Brain pericyte (primary cell): ENCODE results near the gene ZNF425.
A peak's percentile ranks its signal among the peaks of the same experiment; 100 is the strongest.
"Not testable (repeated sequence)": the region's sequence is repeated elsewhere in the genome, so short reads cannot be mapped to it uniquely, and the experiment has no call there.

Experiments
- DNase-seq: peaks from one replicate; pipeline ENCODE4 v3.0.0-alpha.2; 2012; ENCODE audit warnings: low read depth, low spot score

Gene ZNF425

GRCh38 chr7:149125863-149126661 is at the start of gene ZNF425:
Gene ZNF425 (minus strand): TSS chr7:149126324. CDS start chr7:149126213, 111 bp downstream.
- DNase-seq = peak; percentile 77

GRCh38 chr7:149175150-149175549 is 49.0 kb upstream of the ZNF425 start:
- DNase-seq = no peak

GRCh38 chr7:149172534-149172920 is 46.4 kb upstream of the ZNF425 start:
- DNase-seq = no peak

- DNase-seq = no peak
Observed at GRCh38 chr7:149171892-149172533, 45.9 kb upstream of the ZNF425 start.

- no peak for DNase-seq
Observed at GRCh38 chr7:149166630-149167352, 40.7 kb upstream of the ZNF425 start.

- no peak for DNase-seq
Observed at GRCh38 chr7:149166142-149166541, 40.0 kb upstream of the ZNF425 start.

- DNase-seq = no peak
Observed at GRCh38 chr7:149161241-149161848, 35.2 kb upstream of the ZNF425 start.

GRCh38 chr7:149156898-149157297 is 30.8 kb upstream of the ZNF425 start:
- no peak for DNase-seq

- DNase-seq = no peak
Observed at GRCh38 chr7:149154056-149154455, 27.9 kb upstream of the ZNF425 start.

GRCh38 chr7:149153346-149153745 is 27.2 kb upstream of the ZNF425 start:
- DNase-seq = no peak

GRCh38 chr7:149150981-149151380 is 24.9 kb upstream of the ZNF425 start:
- no peak for DNase-seq

- no peak for DNase-seq
Observed at GRCh38 chr7:149147752-149148653, 21.9 kb upstream of the ZNF425 start.

GRCh38 chr7:149147072-149147751 is 21.1 kb upstream of the ZNF425 start, which contains the start of gene ZNF398:
Gene ZNF398 (plus strand): TSS chr7:149147453. CDS start chr7:149147743, 290 bp downstream.
- DNase-seq = peak; percentile 31

- no peak for DNase-seq
Observed at GRCh38 chr7:149145031-149145845, 19.1 kb upstream of the ZNF425 start.

- not testable (repeated sequence) for DNase-seq
Observed at GRCh38 chr7:149144436-149144922, 18.4 kb upstream of the ZNF425 start.

- no peak for DNase-seq
Observed at GRCh38 chr7:149141893-149142292, 15.8 kb upstream of the ZNF425 start.

GRCh38 chr7:149140831-149141230 is 14.7 kb upstream of the ZNF425 start:
- no peak for DNase-seq

GRCh38 chr7:149136118-149136517 is 10.0 kb upstream of the ZNF425 start:
- DNase-seq = no peak

GRCh38 chr7:149133028-149133710 is 7.0 kb upstream of the ZNF425 start:
- no peak for DNase-seq
